ENCODE results near the gene ZNF804B.

Gene ZNF804B

GRCh38 chr7:89339748-89340147 lies 580.2 kb downstream of the ZNF804B start:
- no peak for TF ChIP-seq CTCF (IDR thresholded peaks at IDR 0.05)

- no peak for TF ChIP-seq CTCF (IDR thresholded peaks at IDR 0.05)
Observed at GRCh38 chr7:89357121-89357520, 597.6 kb downstream of the ZNF804B start.

GRCh38 chr7:89377219-89377618 lies 617.7 kb downstream of the ZNF804B start:
- no peak for TF ChIP-seq CTCF (IDR thresholded peaks at IDR 0.05)

- TF ChIP-seq CTCF (IDR thresholded peaks at IDR 0.05) = no peak
Observed at GRCh38 chr7:89385411-89385810, 625.9 kb downstream of the ZNF804B start.

Measured in LNCAP (cell line).